HEK293 (cell line): ENCODE data around the gene ANKRD23.
A peak's percentile ranks its signal among the peaks of the same experiment; 100 is the strongest.

ENCODE experiments used
- MYNN ChIP-seq: fragments of 450-650 bp; formaldehyde crosslinking; IDR thresholded peaks from 2 replicates; pipeline ENCODE4 v1.5.1; 2016; ENCODE audit warnings: missing biosample characterization, missing genetic modification characterization, borderline replicate concordance
- REST ChIP-seq: fragments of 450-650 bp; formaldehyde crosslinking; IDR thresholded peaks from 2 replicates; pipeline ENCODE4 v1.5.1; 2016; ENCODE audit warnings: missing biosample characterization, missing genetic modification characterization
- SP3 ChIP-seq: fragments of 450-650 bp; formaldehyde crosslinking; IDR thresholded peaks from 2 replicates; pipeline ENCODE4 v1.5.1; 2016; ENCODE audit warnings: missing biosample characterization, missing genetic modification characterization
- ZBTB1 ChIP-seq: fragments of 450-650 bp; formaldehyde crosslinking; IDR thresholded peaks from 2 replicates; pipeline ENCODE4 v1.5.1; 2016; ENCODE audit warnings: missing biosample characterization, missing genetic modification characterization
- ZBTB11 ChIP-seq: fragments of 450-650 bp; formaldehyde crosslinking; conservative IDR thresholded peaks from 2 replicates; pipeline ENCODE4 v1.5.1; 2016; ENCODE audit warnings: low read depth, missing biosample characterization, missing genetic modification characterization
- ZFP3 ChIP-seq: fragments of 450-650 bp; formaldehyde crosslinking; IDR thresholded peaks from 2 replicates; pipeline ENCODE4 v1.5.1; 2016; ENCODE audit warnings: low read depth, missing biosample characterization, missing genetic modification characterization
- ZNF140 ChIP-seq: fragments of 450-650 bp; formaldehyde crosslinking; IDR thresholded peaks from 2 replicates; pipeline ENCODE4 v1.5.1; 2016; ENCODE audit warnings: missing biosample characterization, missing genetic modification characterization
- ZNF19 ChIP-seq: fragments of 450-650 bp; formaldehyde crosslinking; IDR thresholded peaks from 2 replicates; pipeline ENCODE4; 2016; ENCODE audit warnings: missing biosample characterization, missing genetic modification characterization, low read depth
- ZNF202 ChIP-seq: fragments of 450-650 bp; formaldehyde crosslinking; IDR thresholded peaks from 2 replicates; pipeline ENCODE4 v1.5.1; 2016; ENCODE audit warnings: missing biosample characterization, missing genetic modification characterization, borderline replicate concordance
- ZNF266 ChIP-seq: fragments of 450-650 bp; formaldehyde crosslinking; IDR thresholded peaks from 2 replicates; pipeline ENCODE4 v1.5.1; 2016; ENCODE audit warnings: missing biosample characterization, missing genetic modification characterization, low read depth
- ZNF292 ChIP-seq: fragments of 450-650 bp; formaldehyde crosslinking; IDR thresholded peaks from 2 replicates; pipeline ENCODE4 v1.5.1; 2016; ENCODE audit warnings: low read depth, missing biosample characterization, missing genetic modification characterization, borderline replicate concordance
- ZNF433 ChIP-seq: fragments of 450-650 bp; formaldehyde crosslinking; IDR thresholded peaks from 2 replicates; pipeline ENCODE4 v1.5.1; 2016; ENCODE audit warnings: missing biosample characterization, missing genetic modification characterization, low read depth
- ZNF518A ChIP-seq: fragments of 450-650 bp; formaldehyde crosslinking; conservative IDR thresholded peaks from 2 replicates; pipeline ENCODE4 v1.5.1; 2016; ENCODE audit warnings: low read depth, missing biosample characterization, missing genetic modification characterization
- ZNF530 ChIP-seq: fragments of 450-650 bp; formaldehyde crosslinking; IDR thresholded peaks from 2 replicates; pipeline ENCODE4 v1.5.1; 2016; ENCODE audit warnings: low read depth, missing biosample characterization, missing genetic modification characterization
- ZNF558 ChIP-seq: fragments of 450-650 bp; formaldehyde crosslinking; IDR thresholded peaks from 2 replicates; pipeline ENCODE4 v1.5.1; 2016; ENCODE audit warnings: missing biosample characterization, missing genetic modification characterization
- ZNF623 ChIP-seq: fragments of 450-650 bp; formaldehyde crosslinking; IDR thresholded peaks from 2 replicates; pipeline ENCODE4 v1.5.1; 2016; ENCODE audit warnings: missing biosample characterization, missing genetic modification characterization
- ZNF639 ChIP-seq: fragments of 450-650 bp; formaldehyde crosslinking; IDR thresholded peaks from 2 replicates; pipeline ENCODE4 v1.5.1; 2016; ENCODE audit warnings: missing biosample characterization, missing genetic modification characterization
- ZNF654 ChIP-seq: fragments of 450-650 bp; formaldehyde crosslinking; IDR thresholded peaks from 2 replicates; pipeline ENCODE4 v1.5.1; 2016; ENCODE audit warnings: low read depth, missing biosample characterization, missing genetic modification characterization
- ZNF664 ChIP-seq: fragments of 450-650 bp; formaldehyde crosslinking; IDR thresholded peaks from 2 replicates; pipeline ENCODE4 v1.5.1; 2016; ENCODE audit warnings: missing biosample characterization, missing genetic modification characterization
- ZXDB ChIP-seq: fragments of 450-650 bp; formaldehyde crosslinking; IDR thresholded peaks from 2 replicates; pipeline ENCODE4 v1.5.1; 2016; ENCODE audit warnings: missing biosample characterization, missing genetic modification characterization

ANKRD23 gene

GRCh38 chr2:96889502-96889901 is 45.7 kb upstream of the ANKRD23 start (continued):
- TF ChIP-seq ZNF530 (tag by site-specific recombination) (peak; percentile 69; the same call in 1 of the 2 replicates), ZFP3 (tag by site-specific recombination) (0 out of 2 replicates have a peak, but pooled peaks have one; percentile 29), ZXDB (0 out of 2 replicates have a peak, but pooled peaks have one; percentile 49), ZBTB1 (tag by site-specific recombination) (peak; percentile 36; the same call in 1 of the 2 replicates), ZNF202 (tag by site-specific recombination) (peak; percentile 91; the same call in 1 of the 2 replicates), REST (peak; percentile 76), ZNF623 (tag by site-specific recombination) (peak; percentile 79), ZNF664 (tag by site-specific recombination) (peak; percentile 77), ZNF639 (peak; percentile 70), ZNF518A (tag by site-specific recombination) (peak; percentile 96), ZNF19 (tag by site-specific recombination) (peak; percentile 83; the same call in 1 of the 2 replicates), ZNF558 (tag by site-specific recombination) (peak; percentile 86), ZBTB11 (tag by site-specific recombination) (peak; percentile 79), ZNF433 (tag by site-specific recombination) (peak; percentile 95), ZNF266 (tag by site-specific recombination) (peak; percentile 72), SP3 (tag by site-specific recombination) (0 out of 2 replicates have a peak, but pooled peaks have one; percentile 33), MYNN (peak; percentile 20; the same call in 1 of the 2 replicates), ZNF654 (tag by site-specific recombination) (peak; percentile 44), ZNF140 (peak; percentile 90), ZNF292 (tag by site-specific recombination) (0 out of 2 replicates have a peak, but pooled peaks have one; percentile 35)
